HG03432 (cell line): ENCODE measurements around the gene SRXN1.
"Not testable (repeated sequence)": the region's sequence is repeated elsewhere in the genome, so short reads cannot be mapped to it uniquely, and the experiment has no call there.

ENCODE experiments used
- ATAC-seq: cut with Tn5 transposase; IDR thresholded peaks from one replicate; pipeline ENCODE4 v1.9.1; 2021; ENCODE audit warnings: mild to moderate bottlenecking, moderate library complexity; ENCODE audit not compliant: unreplicated experiment

The SRXN1 gene

GRCh38 chr20:653110-653589 is at the start of gene SRXN1:
Gene SRXN1, minus strand, starts transcription at chr20:653200. Its CDS starts 15 bp downstream, at chr20:653185.
- peak; percentile 92 for ATAC-seq

DNA sequence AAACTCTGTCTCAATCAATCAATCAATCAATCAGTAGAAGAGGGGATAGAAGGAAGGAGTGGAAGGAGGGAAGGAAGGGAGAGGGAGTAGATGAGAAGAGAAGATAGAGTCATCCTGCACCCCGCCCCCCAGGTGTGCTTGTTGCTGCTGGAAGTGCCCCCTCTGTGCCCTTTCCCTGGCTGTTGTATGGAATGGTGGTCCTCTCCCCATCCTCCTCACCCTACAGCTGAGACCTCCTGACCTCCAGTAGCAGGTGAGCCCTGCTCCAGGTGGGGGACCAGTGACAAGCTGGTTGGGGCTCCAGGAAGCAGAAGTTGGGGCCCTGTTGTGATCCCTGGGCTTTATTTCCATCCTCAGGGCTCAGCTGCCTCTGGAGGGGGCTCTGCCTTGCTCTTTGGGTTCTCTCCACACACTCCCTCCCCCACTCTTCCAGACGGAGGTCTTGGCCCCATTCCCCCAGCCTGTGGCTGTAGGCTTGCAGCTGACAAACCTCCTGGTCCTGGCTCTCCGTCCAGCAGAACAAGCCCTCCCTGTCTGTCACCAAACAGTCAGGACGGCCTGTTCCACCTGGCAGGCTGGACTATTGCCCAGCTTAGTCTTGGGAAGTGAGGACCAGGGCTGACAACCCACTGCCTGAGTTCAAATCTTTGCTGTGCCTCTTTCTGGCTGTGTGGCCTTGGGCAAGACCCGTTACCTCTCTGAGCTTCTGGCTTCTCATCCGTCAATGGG is 48.6 kb upstream of the SRXN1 start:
- ATAC-seq = no peak

- no peak for ATAC-seq
Measured at GRCh38 chr20:699811-700338, 46.9 kb upstream of the SRXN1 start.

DNA sequence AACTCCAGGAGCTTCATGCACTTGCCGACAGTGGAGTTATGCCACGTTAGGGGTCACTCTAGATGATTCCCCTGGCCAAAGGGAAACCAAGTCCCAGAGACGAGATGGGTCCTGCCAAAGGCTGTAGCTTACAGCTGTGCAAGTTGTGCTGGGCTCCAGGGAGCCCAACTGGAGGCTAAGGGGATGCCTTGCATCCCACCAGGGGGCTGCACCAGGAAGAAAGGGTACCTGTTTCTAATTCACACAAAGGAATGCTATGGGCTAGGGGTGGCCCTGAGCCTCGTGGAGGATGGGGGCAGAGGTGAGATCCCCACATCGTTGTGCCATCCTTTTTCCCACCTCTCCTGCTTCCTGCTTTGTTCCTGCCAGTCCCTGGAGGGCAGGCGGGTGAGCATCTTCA is 46.3 kb upstream of the SRXN1 start:
- no peak for ATAC-seq

GRCh38 chr20:698276-698675 is 45.3 kb upstream of the SRXN1 start:
- ATAC-seq = no peak

DNA sequence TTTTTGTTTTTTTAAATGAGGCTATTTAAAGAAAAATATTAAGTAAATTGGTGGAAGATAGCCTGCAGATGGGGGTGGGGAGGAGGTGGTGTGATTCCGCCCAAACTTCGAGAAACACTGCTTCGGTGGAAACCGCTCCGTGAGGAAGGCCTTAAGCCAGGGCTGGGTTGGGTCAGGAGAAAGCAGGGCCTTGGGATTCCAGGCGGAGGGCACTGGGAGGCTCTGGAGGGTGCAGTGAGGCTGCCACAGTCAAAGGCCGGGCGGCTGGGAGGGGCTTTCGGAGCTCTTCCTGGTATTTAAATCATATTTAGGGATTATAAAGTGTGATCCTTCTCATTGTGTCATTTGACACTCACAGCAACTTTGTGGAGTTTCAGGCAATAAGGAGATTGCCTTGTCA is 44.8 kb upstream of the SRXN1 start:
- ATAC-seq = no peak

DNA sequence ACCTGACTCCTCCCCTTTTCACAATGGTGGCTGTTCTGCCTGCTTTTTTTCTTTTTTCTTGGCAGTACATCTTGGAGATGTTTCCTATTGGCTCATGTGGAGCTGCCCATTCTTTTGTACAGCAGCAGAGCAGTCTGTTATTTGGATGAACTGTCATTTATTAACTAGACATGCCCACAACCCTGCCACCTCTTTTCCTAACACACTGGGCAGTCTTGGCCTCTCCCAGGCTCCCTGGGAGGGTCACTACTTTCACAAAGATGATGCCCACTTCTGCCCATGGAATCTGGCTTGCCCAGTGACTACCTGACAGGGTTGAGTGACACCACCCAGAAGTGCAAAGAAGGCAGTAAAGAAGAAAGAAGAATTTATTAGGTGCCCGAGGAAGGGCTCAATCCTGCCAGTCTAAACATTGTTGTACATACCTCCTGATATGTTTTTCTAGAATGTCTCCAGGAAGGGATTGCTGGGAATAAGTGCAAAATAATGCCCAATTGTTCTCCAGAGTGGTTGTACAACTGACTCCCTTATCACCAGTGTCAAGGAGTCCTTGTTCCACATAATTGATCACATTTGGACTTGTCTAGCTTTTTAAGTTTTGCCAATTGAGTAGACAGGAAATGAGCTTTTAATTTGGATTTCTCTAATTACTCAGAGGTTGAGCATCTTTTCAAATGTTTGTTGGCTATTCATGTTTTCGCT is 42.3 kb upstream of the SRXN1 start:
- ATAC-seq = no peak

GRCh38 chr20:694496-694895 is 41.5 kb upstream of the SRXN1 start:
- ATAC-seq = no peak

DNA sequence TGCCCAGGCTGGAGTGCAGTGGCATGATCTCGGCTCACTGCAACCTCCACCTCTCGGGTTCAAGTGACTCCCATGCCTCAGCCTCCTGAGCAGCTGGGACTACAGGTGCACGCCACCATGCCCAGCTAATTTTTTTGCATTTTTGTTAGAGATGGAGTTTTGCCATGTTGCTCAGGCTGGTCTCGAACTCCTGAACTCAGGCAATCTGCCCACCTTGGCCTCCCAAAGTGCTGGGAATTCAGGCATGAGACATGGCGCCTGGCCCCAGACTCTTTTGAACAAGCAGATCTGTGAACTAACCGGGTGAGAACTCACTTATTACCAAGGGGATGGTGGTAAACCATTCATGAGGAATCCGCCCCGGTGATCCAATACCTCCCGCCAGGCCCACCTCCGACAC is 40.8 kb upstream of the SRXN1 start:
- ATAC-seq = not testable (repeated sequence)

DNA sequence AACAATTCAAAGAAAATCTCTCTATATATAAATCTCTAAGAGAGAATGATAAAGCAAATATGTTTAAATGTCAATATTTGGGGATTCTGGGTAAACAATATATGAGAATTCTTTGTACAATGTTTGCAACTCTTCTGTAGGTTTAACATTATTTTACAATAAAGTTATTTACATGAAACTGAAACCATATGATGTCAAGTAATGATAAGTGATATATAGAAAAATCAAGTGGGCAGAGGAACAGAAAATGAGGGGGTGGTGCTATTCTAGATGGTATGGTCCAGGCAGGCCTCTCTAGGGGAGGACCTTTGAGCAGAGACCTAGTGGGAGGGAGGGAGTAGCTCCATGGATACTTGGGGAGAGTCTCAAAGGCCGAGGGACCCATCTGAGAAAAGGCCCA is 39.0 kb upstream of the SRXN1 start:
- ATAC-seq = no peak

DNA sequence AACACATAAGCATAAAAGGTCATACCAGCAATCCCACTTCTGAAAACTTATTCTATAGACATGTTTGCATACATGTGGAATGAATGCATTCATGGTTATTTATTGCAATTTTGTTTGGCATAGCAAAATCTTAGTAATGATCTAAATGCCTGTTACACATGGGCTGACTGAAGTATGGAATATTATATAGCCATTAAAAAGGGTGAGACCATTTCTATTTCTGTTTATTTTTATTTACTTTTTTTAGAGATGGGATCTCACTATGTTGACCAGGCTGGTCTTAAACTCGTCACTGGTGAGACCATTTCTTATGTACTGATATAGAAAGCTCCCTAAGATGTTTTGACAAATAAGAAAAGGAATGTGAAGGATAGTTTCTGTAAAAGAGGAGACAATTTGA is 36.9 kb upstream of the SRXN1 start:
- ATAC-seq = no peak

GRCh38 chr20:689348-689747 is 36.3 kb upstream of the SRXN1 start:
- ATAC-seq = no peak

DNA sequence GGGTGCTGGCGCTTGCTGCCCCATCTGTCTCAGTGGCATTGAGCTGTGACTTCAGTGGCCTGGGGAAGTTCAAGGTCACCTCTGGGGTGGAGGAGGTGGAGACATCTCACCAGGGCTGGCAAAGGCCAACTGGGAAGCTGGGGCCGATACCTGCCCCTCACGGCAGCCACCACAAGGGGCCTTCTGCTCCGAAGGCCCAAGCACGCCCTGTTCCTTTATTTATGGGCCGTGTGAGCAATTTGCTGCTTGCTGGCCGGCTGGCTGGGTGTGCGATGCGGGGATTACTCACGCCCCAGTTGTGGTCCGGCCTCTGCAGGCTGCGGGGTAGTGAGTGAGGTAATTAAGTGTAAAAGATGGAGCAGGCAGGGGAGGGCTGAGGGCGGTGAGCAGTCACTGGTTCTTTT is 35.8 kb upstream of the SRXN1 start:
- no peak for ATAC-seq

DNA sequence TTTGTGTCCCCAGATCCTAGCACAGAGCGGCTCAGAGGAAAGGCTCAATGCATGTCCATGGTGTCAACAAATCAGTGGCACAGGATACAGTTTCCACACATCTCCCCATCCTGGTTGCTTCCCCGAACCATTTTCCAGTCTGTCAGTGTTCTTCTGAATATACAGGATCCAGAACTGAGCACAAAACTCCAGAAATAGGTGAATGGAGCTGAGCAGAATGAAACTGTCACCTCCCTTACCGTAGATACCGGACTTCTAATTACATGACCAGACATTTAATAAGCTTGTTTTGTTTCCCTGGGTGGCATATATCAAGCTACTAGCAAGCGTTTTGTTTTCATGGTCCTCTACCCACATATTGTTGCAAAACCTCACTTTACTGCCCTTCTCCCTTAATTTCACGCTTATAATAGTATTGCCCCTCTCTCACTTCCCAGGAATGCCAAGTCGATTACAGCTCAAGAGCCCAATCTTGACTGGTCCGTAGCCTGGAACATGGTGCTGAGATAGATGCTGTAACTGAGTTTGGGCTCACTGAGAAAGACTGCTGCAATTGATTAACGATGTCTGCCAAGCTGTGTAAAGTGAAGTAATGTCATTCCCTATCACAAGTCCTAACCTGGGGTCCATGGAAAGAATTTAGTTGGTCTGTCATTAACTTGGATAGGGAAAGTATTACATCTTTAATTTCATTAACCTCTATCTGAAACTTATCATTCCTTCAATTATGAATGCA is 34.6 kb upstream of the SRXN1 start:
- no peak for ATAC-seq

GRCh38 chr20:684676-685319 is 31.8 kb upstream of the SRXN1 start:
- no peak for ATAC-seq

- ATAC-seq = no peak
Measured at GRCh38 chr20:682123-682522, 29.1 kb upstream of the SRXN1 start.

DNA sequence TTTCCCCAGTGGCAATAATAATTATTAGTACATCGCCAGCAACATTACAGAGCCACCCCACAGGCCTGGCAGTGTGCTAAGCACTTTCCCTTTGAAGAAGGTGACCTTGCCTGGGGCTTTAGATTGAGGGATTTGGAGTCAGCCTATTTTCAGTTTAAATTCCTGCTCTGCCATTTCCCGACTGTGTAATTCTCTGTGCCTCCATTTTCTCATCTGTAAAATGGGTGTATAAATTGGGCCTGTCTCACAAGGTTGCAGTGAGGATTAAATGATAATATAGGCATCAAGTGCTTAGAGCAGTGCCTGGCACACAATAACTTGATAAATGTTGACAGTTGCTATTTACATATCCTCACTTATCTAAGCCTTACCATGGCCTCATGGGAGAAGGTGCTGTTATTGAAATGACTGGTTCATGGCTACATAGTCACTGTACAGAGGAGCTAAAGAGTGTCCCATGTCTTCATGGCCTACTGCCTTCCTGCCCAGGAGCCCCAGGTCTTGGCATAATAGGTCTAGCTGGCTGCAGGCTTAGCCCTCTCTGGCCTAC is 27.7 kb upstream of the SRXN1 start:
- ATAC-seq = no peak

DNA sequence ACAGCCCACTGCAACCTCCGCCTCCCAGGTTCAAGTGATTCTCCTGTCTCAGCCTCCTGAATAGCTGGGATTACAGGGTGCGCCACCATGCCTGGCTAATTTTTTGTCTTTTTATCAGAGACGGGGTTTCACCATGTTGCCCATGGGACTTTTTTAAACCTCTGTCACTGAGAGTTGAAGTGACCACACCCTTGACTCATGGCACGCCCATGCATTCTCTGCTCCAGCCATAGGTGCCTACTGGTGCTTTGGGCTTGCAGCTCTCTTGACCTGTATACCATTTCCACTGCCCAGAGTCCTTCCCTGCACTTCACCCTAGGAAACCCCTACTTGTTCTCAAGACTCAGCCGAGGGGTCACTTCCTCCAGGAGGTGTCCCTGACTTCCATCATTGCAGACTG is 25.0 kb upstream of the SRXN1 start:
- ATAC-seq = no peak

- ATAC-seq = no peak
Measured at GRCh38 chr20:676967-677366, 24.0 kb upstream of the SRXN1 start.

GRCh38 chr20:676315-676937 is 23.4 kb upstream of the SRXN1 start:
- ATAC-seq = no peak
